Measurements from ENCODE around the gene RFX7. TPM values are rescaled to one million over a fixed set of nuclear protein-coding genes. Genes with fewer than 3 reads are reported as not detected.

Gene RFX7
- total RNA-seq, 2 experiments from 2014 or later = 29.4 to 30.5 TPM

- Mint-ChIP-seq H3K4me3 (no peak overlapping the region), H3K9me3 (peaks cover 52% of the 10 kb centered on the region), H3K27ac (no peak overlapping the region), H3K27me3 (no peaks in the 10 kb centered on the region), H3K36me3 (ENCODE audit: low read depth) (peaks cover 71% of the 10 kb centered on the region), H3K4me1 (ENCODE audit: low read depth) (peaks cover 21% of the 10 kb centered on the region)
- intact Hi-C loops (cut with micrococcal nuclease) = no loop called here
- ATAC-seq (peak; percentile 55), DNase-seq (no peak)
- POLR2A ChIA-PET = no interaction called here
- TF ChIP-seq, protein P1, sequence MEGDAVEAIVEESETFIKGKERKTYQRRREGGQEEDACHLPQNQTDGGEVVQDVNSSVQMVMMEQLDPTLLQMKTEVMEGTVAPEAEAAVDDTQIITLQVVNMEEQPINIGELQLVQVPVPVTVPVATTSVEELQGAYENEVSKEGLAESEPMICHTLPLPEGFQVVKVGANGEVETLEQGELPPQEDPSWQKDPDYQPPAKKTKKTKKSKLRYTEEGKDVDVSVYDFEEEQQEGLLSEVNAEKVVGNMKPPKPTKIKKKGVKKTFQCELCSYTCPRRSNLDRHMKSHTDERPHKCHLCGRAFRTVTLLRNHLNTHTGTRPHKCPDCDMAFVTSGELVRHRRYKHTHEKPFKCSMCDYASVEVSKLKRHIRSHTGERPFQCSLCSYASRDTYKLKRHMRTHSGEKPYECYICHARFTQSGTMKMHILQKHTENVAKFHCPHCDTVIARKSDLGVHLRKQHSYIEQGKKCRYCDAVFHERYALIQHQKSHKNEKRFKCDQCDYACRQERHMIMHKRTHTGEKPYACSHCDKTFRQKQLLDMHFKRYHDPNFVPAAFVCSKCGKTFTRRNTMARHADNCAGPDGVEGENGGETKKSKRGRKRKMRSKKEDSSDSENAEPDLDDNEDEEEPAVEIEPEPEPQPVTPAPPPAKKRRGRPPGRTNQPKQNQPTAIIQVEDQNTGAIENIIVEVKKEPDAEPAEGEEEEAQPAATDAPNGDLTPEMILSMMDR (IDR thresholded peaks at IDR 0.05) = no peak
- CTCF ChIA-PET = no interaction called here
Measured at GRCh38 chr15:56228854-56229253, 14.8 kb downstream of the RFX7 start.

GRCh38 chr15:56228352-56228751, 15.3 kb downstream of the RFX7 start:
- H3K27me3 Mint-ChIP-seq = no peaks in the 10 kb centered on the region
- H3K4me3 Mint-ChIP-seq = no peak overlapping the region
- ChIA-PET POLR2A (no interaction called here), CTCF (no interaction called here)
- intact Hi-C loops (cut with micrococcal nuclease) = no loop called here
- ATAC-seq = no peak
- H3K4me1 Mint-ChIP-seq (ENCODE audit: low read depth) = peaks cover 16% of the 10 kb centered on the region
- TF ChIP-seq, protein P1 (IDR thresholded peaks at IDR 0.05) = no peak
- peaks cover 47% of the 10 kb centered on the region for H3K9me3 Mint-ChIP-seq
- H3K27ac Mint-ChIP-seq = no peak overlapping the region
- peaks cover 69% of the 10 kb centered on the region for H3K36me3 Mint-ChIP-seq (ENCODE audit: low read depth)
- DNase-seq = no peak

DNA sequence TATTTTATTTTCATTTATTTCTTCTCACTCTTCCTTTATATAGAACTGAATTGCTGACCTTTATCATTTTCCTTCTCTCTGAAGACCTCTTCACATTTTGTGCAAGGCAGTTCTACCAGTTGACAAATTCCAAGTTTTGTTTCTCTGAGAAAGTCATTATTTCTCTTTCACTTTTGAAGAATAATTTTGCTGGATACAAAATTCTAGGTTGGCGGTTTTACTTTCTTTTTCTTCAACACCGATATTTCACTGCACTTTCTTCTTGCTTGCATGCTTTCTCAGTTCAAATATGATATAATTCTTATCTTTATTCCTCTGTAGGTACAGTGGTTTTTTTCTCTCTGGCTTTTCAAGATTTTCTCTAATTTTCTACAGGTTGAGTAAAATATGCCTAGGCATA, 15.9 kb downstream of the RFX7 start:
- Mint-ChIP-seq H3K4me3 (no peak overlapping the region), H3K27me3 (no peaks in the 10 kb centered on the region), H3K36me3 (ENCODE audit: low read depth) (peaks cover 69% of the 10 kb centered on the region), H3K27ac (no peak overlapping the region), H3K4me1 (ENCODE audit: low read depth) (peaks cover 14% of the 10 kb centered on the region), H3K9me3 (peaks cover 47% of the 10 kb centered on the region)
- intact Hi-C loops (cut with micrococcal nuclease) = no loop called here
- TF ChIP-seq, protein P1 (IDR thresholded peaks at IDR 0.05) = no peak
- ATAC-seq (no peak), DNase-seq (no peak)
- ChIA-PET CTCF (no interaction called here), POLR2A (no interaction called here)

DNA sequence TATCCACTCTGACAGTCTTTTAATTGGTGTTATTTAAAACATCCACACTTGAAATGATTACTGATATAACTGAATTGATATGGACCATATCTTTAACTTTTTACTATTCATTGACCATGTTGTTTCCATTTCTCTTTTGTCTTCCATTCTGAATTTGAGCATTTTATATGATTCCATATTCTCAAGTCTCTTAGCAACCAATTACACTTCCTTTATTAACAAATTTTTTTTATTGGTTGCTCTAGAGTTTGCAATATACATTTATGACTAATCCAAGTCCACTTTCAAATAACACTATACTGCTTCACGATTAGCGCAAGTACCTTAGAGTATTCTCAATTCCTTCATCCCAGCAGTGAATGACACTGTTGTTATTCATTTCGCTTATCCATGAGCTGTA, 16.4 kb downstream of the RFX7 start:
- Mint-ChIP-seq H3K27ac (no peak overlapping the region), H3K36me3 (ENCODE audit: low read depth) (peaks cover 69% of the 10 kb centered on the region), H3K9me3 (peaks cover 47% of the 10 kb centered on the region), H3K4me3 (no peak overlapping the region), H3K27me3 (no peaks in the 10 kb centered on the region), H3K4me1 (ENCODE audit: low read depth) (peaks cover 14% of the 10 kb centered on the region)
- ChIA-PET POLR2A (interaction anchor here (0.6 kb wide), 1 partner anchor 13 kb away, joined by 3 read pairs; no protein-coding TSS in a partner anchor), CTCF (no interaction called here)
- intact Hi-C loops (cut with micrococcal nuclease) = no loop called here
- DNase-seq (no peak), ATAC-seq (no peak)
- TF ChIP-seq, protein P1 (IDR thresholded peaks at IDR 0.05) = no peak

GRCh38 chr15:56225520-56225919, 18.2 kb downstream of the RFX7 start:
- Mint-ChIP-seq H3K4me3 (no peak overlapping the region), H3K27ac (no peak overlapping the region), H3K27me3 (no peaks in the 10 kb centered on the region), H3K36me3 (ENCODE audit: low read depth) (peaks cover 61% of the 10 kb centered on the region), H3K4me1 (ENCODE audit: low read depth) (peaks cover 14% of the 10 kb centered on the region), H3K9me3 (peaks cover 41% of the 10 kb centered on the region)
- ChIA-PET CTCF (no interaction called here), POLR2A (no interaction called here)
- ATAC-seq = no peak
- intact Hi-C loops (cut with micrococcal nuclease) = no loop called here
- TF ChIP-seq, protein P1 (IDR thresholded peaks at IDR 0.05) = no peak
- DNase-seq = no peak

Measured in activated CD8-positive, alpha-beta T cell treated with anti-CD3 and anti-CD28 coated beads for 36 hours (primary cell).